Hepatic stellate cell (primary cell): ENCODE data around the gene SSH2.
A peak's percentile ranks its signal among the peaks of the same experiment; 100 is the strongest.
"Not testable (repeated sequence)": the region's sequence is repeated elsewhere in the genome, so short reads cannot be mapped to it uniquely, and the experiment has no call there.

Experiments used
- DNase-seq: peaks from one replicate; pipeline ENCODE4 v3.0.0; 2011; ENCODE audit warnings: low spot score

SSH2 gene

GRCh38 chr17:29929533-29930408 lies at the start of gene SSH2:
SSH2 (minus strand) TSS chr17:29930228; CDS start chr17:29930000, 228 bp downstream.
- DNase-seq, result peak; percentile 80

- peak; percentile 16 for DNase-seq
Observed at GRCh38 chr17:29977836-29978235, 47.8 kb upstream of the SSH2 start.

GRCh38 chr17:29973005-29973404 lies 43.0 kb upstream of the SSH2 start:
- no peak for DNase-seq

GRCh38 chr17:29972277-29972676 lies 42.2 kb upstream of the SSH2 start:
- no peak for DNase-seq

- no peak for DNase-seq
Observed at GRCh38 chr17:29968271-29968670, 38.2 kb upstream of the SSH2 start.

- DNase-seq, result no peak
Observed at GRCh38 chr17:29962656-29963055, 32.6 kb upstream of the SSH2 start.

GRCh38 chr17:29959658-29960337 lies 29.8 kb upstream of the SSH2 start:
- no peak for DNase-seq

- DNase-seq, result no peak
Observed at GRCh38 chr17:29958947-29959657, 29.1 kb upstream of the SSH2 start.

- DNase-seq, result not testable (repeated sequence)
Observed at GRCh38 chr17:29957488-29957887, 27.5 kb upstream of the SSH2 start.

GRCh38 chr17:29956225-29956624 lies 26.2 kb upstream of the SSH2 start:
- DNase-seq, result no peak

GRCh38 chr17:29954405-29954804 lies 24.4 kb upstream of the SSH2 start:
- no peak for DNase-seq

GRCh38 chr17:29949696-29950095 lies 19.7 kb upstream of the SSH2 start:
- DNase-seq, result no peak

GRCh38 chr17:29948448-29949215 lies 18.6 kb upstream of the SSH2 start:
- no peak for DNase-seq

- no peak for DNase-seq
Observed at GRCh38 chr17:29945281-29945680, 15.3 kb upstream of the SSH2 start.

GRCh38 chr17:29941334-29941733 lies 11.3 kb upstream of the SSH2 start, which contains the start of gene EFCAB5:
EFCAB5 (plus strand) TSS chr17:29941634; CDS start chr17:29941797, 163 bp downstream.
- no peak for DNase-seq

- no peak for DNase-seq
Observed at GRCh38 chr17:29936724-29937123, 6.7 kb upstream of the SSH2 start.

GRCh38 chr17:29935909-29936308 lies 5.9 kb upstream of the SSH2 start:
- not testable (repeated sequence) for DNase-seq

- no peak for DNase-seq
Observed at GRCh38 chr17:29933379-29933778, 3.4 kb upstream of the SSH2 start.

GRCh38 chr17:29931231-29931932 lies 1.4 kb upstream of the SSH2 start:
- peak; percentile 44 for DNase-seq

- no peak for DNase-seq
Observed at GRCh38 chr17:29930409-29931010, 482 bp upstream of the SSH2 start.
